Left lung (tissue), 10 donors: ENCODE measurements around the gene C16orf92. TPM values are rescaled to one million over a fixed set of nuclear protein-coding genes. Genes with fewer than 3 reads are reported as not detected.
"Not testable (repeated sequence)": the region's sequence is repeated elsewhere in the genome, so short reads cannot be mapped to it uniquely, and the experiment has no call there.

Experiments used
- ATAC-seq: fragments of 200-7000 bp; cut with Tn5 transposase; one replicate; pipeline ENCODE4 v1.9.1; 2020; ENCODE audit warnings: moderate library complexity
- DNase-seq, 4 donors: peaks; one replicate each; pipeline ENCODE4 v3.0.0-alpha.2; 2013 to 2020
- H3K27ac ChIP-seq, 2 donors: fragments of 200-600 bp; sonication (generic) in 1 of 2; one replicate each; pipeline versions ENCODE4 v1.5.0 to v1.8.0; 2020 to 2021
- H3K27me3 ChIP-seq, 2 donors: fragments of 200-600 bp; sonication (generic) in 1 of 2; one replicate each; pipeline versions ENCODE4 v1.5.0 to v1.8.0; 2020 to 2021
- H3K36me3 ChIP-seq, 2 donors: fragments of 200-600 bp; sonication (generic) in 1 of 2; one replicate each; pipeline versions ENCODE4 v1.5.0 to v1.8.0; 2020 to 2021
- H3K4me1 ChIP-seq, 2 donors: fragments of 200-600 bp; one replicate each; pipeline ENCODE4 v1.8.0; 2021
- H3K4me3 ChIP-seq, 2 donors: fragments of 200-600 bp; sonication (generic) in 1 of 2; one replicate each; pipeline versions ENCODE4 v1.5.0 to v1.8.0; 2020 to 2021; ENCODE audit warnings: mild to moderate bottlenecking in 1 of 2
- H3K9me3 ChIP-seq, 2 donors: fragments of 200-600 bp; sonication (generic) in 1 of 2; one replicate each; pipeline versions ENCODE4 v1.5.0 to v1.8.0; 2020 to 2021
- CTCF ChIP-seq, 2 donors: fragments of 200-600 bp; sonication (generic) in 1 of 2; IDR thresholded peaks; one replicate each; pipeline versions ENCODE4 v1.5.0 to v1.8.0; 2021; ENCODE audit warnings: antibody characterized with exemption in 2 of 2
- intact Hi-C, 2 donors: fragments of 100-400 bp; cut with DNase I; formaldehyde crosslinking; loops; one replicate each; pipeline versions ENCODE4 v1.11.2 to v1.14.2; 2022
- polyA plus RNA-seq, 6 donors: library from polyadenylated mRNA; unstranded; fragments of 120-200 nt; gene quantifications; one replicate each; pipeline ENCODE4 v1.2.1, GENCODE V29; 2013; ENCODE audit not compliant: insufficient read length in 6 of 6
- total RNA-seq, 2 donors: library from RNA; stranded (reverse); fragmentation: NEBNext Ultra II Directional; extraction: Animal tissue kit (Norgen Biotek cat#: 25700); gene quantifications; one replicate each; pipeline ENCODE4 v1.2.1, GENCODE V29; 2021
- donor health status: DM: no; HTN: yes; CAD: no.
- donor health status: DM: no; HTN: no; CAD: no.

C16orf92 gene
- total and polyA plus RNA-seq, 8 donors, result not detected

- peaks cover 0 to 14% of the 10 kb centered on the region in 2 donors for H3K4me1 ChIP-seq
- DNase-seq (no peak), ATAC-seq (no peak)
- intact Hi-C loops, result no loop called here
- H3K36me3 ChIP-seq, result no peaks in the 10 kb centered on the region
- no peaks in the 10 kb centered on the region for H3K9me3 ChIP-seq
- no peak overlapping the region for H3K27ac ChIP-seq
- peaks cover 5 to 18% of the 10 kb centered on the region in 2 donors for H3K27me3 ChIP-seq
- H3K4me3 ChIP-seq, result no peak overlapping the region
- TF ChIP-seq CTCF (IDR thresholded peaks at IDR 0.05), result no peak
These were observed 6.3 kb upstream of the C16orf92 start for GRCh38 chr16:30016555-30017276.

GRCh38 chr16:30017277-30017656, 5.7 kb upstream of the C16orf92 start:
- H3K4me1 ChIP-seq, result peaks cover 0 to 18% of the 10 kb centered on the region in 2 donors
- H3K36me3 ChIP-seq, result no peaks in the 10 kb centered on the region
- H3K27ac ChIP-seq, result no peak overlapping the region
- no peak for TF ChIP-seq CTCF (IDR thresholded peaks at IDR 0.05)
- no peak overlapping the region for H3K4me3 ChIP-seq
- ATAC-seq (no peak), DNase-seq (no peak)
- H3K27me3 ChIP-seq, result peaks cover 0 to 12% of the 10 kb centered on the region in 2 donors
- intact Hi-C loops, result no loop called here
- H3K9me3 ChIP-seq, result no peaks in the 10 kb centered on the region

- peaks cover 0 to 18% of the 10 kb centered on the region in 2 donors for H3K4me1 ChIP-seq
- H3K27ac ChIP-seq, ATAC-seq, H3K4me3 ChIP-seq, H3K27me3 ChIP-seq, intact Hi-C loops, DNase-seq, H3K36me3 ChIP-seq, H3K9me3 ChIP-seq: not testable (repeated sequence)
These were observed 5.1 kb upstream of the C16orf92 start for GRCh38 chr16:30017937-30018336.

- H3K27ac ChIP-seq, result no peak overlapping the region
- TF ChIP-seq CTCF (IDR thresholded peaks at IDR 0.05), result no peak
- H3K9me3 ChIP-seq, result no peaks in the 10 kb centered on the region
- H3K36me3 ChIP-seq, result no peaks in the 10 kb centered on the region
- H3K27me3 ChIP-seq, result peaks cover 0 to 3% of the 10 kb centered on the region in 2 donors
- peaks cover 0 to 18% of the 10 kb centered on the region in 2 donors for H3K4me1 ChIP-seq
- no peak overlapping the region for H3K4me3 ChIP-seq
- intact Hi-C loops, result no loop called here
- peak in 1 of 4 donors; percentile 1 for DNase-seq
- ATAC-seq, result no peak
These were observed 4.3 kb upstream of the C16orf92 start for GRCh38 chr16:30018731-30019158.

- Histone ChIP-seq H3K4me3 (no peak overlapping the region), H3K27me3 (peaks cover 0 to 50% of the 10 kb centered on the region in 2 donors), H3K9me3 (no peaks in the 10 kb centered on the region), H3K36me3 (no peaks in the 10 kb centered on the region), H3K4me1 (peaks cover 0 to 18% of the 10 kb centered on the region in 2 donors), H3K27ac (no peak overlapping the region)
- ATAC-seq, result no peak
- DNase-seq, result peak in 1 of 4 donors; percentile 59
- intact Hi-C loops, result no loop called here
- TF ChIP-seq CTCF (IDR thresholded peaks at IDR 0.05), result no peak
These were observed 588 bp downstream of the C16orf92 start for GRCh38 chr16:30023586-30023985.
